ENCODE results near the gene SUN2.

SUN2 gene

GRCh38 chr22:38697425-38698089 lies 58.2 kb downstream of the SUN2 start:
- DNase-seq (ENCODE audit: low spot score), result no peak

- DNase-seq (ENCODE audit: low spot score), result no peak
Observed at GRCh38 chr22:38696606-38697424, 59.0 kb downstream of the SUN2 start.

DNA sequence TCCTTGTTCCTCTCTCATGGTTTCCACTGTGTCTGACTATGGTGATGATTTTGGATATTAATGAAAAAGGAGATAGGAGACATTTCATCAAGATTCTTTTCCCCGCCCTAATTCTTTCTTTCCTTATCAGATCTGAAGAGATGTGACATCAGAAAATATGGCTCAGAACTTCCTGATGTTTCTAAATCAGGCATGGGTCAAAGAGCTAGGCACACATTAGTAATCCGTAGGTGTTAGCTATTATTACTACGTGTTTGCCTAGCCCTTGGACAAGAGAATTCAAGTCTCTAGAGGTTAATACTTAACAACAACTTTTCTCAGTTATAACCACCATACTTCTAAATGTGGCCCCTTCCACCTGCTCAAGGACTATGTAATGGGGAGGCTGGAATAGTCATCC lies 60.9 kb downstream of the SUN2 start:
- DNase-seq (ENCODE audit: low spot score), result no peak

- DNase-seq (ENCODE audit: low spot score), result no peak
Observed at GRCh38 chr22:38694049-38694448, 61.7 kb downstream of the SUN2 start.

- DNase-seq (ENCODE audit: low spot score), result no peak
Observed at GRCh38 chr22:38689651-38690050, 66.1 kb downstream of the SUN2 start.

GRCh38 chr22:38685761-38686160 lies 70.0 kb downstream of the SUN2 start:
- no peak for DNase-seq (ENCODE audit: low spot score)

- no peak for DNase-seq (ENCODE audit: low spot score)
Observed at GRCh38 chr22:38684895-38685294, 70.9 kb downstream of the SUN2 start.
